GM10248 (cell line): Measurements from ENCODE around the gene KDM1B.

Source experiments
- CTCF ChIA-PET: fragments of 300-600 bp; sonication (Branson Sonifier 250); formaldehyde crosslinking; extraction: SDS; loops from one replicate; lab custom pipeline; 2021; ENCODE audit warnings: antibody characterized with exemption; lab: Yijun Ruan, JAX
- POLR2A ChIA-PET: fragments of 350-650 bp; sonication (Branson Sonifier 250); formaldehyde crosslinking; extraction: SDS; loops from one replicate; lab custom pipeline; 2020; ENCODE audit warnings: antibody characterized with exemption; lab: Yijun Ruan, JAX
- DNase-seq: peaks from one replicate; pipeline ENCODE4 v3.0.0; 2012; ENCODE audit errors: extremely low spot score
- TF ChIP-seq, protein P1 (sequence below): IDR thresholded peaks from 2 replicates; pipeline ENCODE4 v1.5.1; 2012; ENCODE audit warnings: mild to moderate bottlenecking, low read depth; ENCODE audit errors: extremely low read depth, missing control alignments, control extremely low read depth

Gene KDM1B

GRCh38 chr6:18261877-18262276, 106.7 kb downstream of the KDM1B start:
- no peak for DNase-seq
- TF ChIP-seq, protein P1, sequence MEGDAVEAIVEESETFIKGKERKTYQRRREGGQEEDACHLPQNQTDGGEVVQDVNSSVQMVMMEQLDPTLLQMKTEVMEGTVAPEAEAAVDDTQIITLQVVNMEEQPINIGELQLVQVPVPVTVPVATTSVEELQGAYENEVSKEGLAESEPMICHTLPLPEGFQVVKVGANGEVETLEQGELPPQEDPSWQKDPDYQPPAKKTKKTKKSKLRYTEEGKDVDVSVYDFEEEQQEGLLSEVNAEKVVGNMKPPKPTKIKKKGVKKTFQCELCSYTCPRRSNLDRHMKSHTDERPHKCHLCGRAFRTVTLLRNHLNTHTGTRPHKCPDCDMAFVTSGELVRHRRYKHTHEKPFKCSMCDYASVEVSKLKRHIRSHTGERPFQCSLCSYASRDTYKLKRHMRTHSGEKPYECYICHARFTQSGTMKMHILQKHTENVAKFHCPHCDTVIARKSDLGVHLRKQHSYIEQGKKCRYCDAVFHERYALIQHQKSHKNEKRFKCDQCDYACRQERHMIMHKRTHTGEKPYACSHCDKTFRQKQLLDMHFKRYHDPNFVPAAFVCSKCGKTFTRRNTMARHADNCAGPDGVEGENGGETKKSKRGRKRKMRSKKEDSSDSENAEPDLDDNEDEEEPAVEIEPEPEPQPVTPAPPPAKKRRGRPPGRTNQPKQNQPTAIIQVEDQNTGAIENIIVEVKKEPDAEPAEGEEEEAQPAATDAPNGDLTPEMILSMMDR: no peak
- ChIA-PET POLR2A (no interaction called here), CTCF (no interaction called here)

DNA sequence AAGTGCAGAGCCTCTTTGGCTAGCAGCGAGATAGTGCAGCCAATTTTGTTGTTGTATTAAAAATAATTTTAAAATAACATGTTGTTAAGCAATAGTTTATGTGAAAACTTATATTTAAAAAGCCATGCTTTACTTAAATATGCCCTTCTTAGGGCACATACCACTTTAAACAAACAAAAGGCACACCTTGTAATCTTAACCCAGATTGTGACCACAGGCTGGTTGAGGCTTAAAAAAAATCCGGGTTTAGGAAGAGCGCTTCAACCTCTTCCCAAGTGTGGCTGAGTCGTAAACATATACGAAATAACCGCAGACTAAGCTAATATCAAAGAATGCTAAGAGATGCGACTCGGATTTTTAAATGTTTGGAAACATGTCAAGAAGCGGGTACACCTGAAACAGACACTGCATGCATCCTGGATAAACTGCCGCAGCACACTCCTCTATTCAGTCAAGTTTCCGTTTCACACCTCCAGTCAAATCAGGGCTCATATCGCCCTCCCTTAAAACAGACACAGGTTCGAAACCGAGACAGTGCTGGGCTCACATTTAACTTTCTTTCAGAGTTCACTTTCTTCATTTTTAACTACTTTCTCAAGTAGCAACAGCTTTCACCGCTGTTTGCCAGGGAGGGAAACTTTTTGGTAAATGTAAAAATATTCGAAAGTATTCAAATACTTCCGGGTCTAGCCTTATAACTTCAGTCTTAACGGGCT, 107.6 kb downstream of the KDM1B start:
- ChIA-PET POLR2A (no interaction called here), CTCF (no interaction called here)
- TF ChIP-seq, protein P1: no peak
- peak; percentile 73 for DNase-seq

GRCh38 chr6:18263418-18264218, 108.4 kb downstream of the KDM1B start:
- no peak for DNase-seq
- ChIA-PET POLR2A (interaction anchor here (0.6 kb wide), 1 partner anchor 153 kb away, joined by 3 read pairs; no protein-coding TSS in a partner anchor), CTCF (no interaction called here)
- TF ChIP-seq, protein P1: no peak

GRCh38 chr6:18264219-18264922, 109.1 kb downstream of the KDM1B start, which contains the start of gene DEK:
TSS of gene DEK (minus strand) at chr6:18264530. CDS start at chr6:18263987, 543 bp downstream.
- DNase-seq: peak; percentile 80
- TF ChIP-seq, protein P1: peak; percentile 47
- ChIA-PET POLR2A (interaction anchor here (0.6 to 0.7 kb wide), 2 partner anchors 41 to 154 kb away, joined by 3 read pairs; no protein-coding TSS in a partner anchor), CTCF (no interaction called here)

GRCh38 chr6:18264923-18265377, 109.7 kb downstream of the KDM1B start:
- ChIA-PET CTCF (interaction anchor here (1.0 to 1.1 kb wide), 2 partner anchors 9 to 23 kb away, joined by 4 read pairs; no protein-coding TSS in a partner anchor), POLR2A (interaction anchor here (0.7 kb wide), 1 partner anchor 42 kb away, joined by 3 read pairs; no protein-coding TSS in a partner anchor)
- TF ChIP-seq, protein P1: no peak
- no peak for DNase-seq

GRCh38 chr6:18265787-18266522, 110.7 kb downstream of the KDM1B start:
- ChIA-PET CTCF (interaction anchor here (1.0 to 1.1 kb wide), 2 partner anchors 8 to 24 kb away, joined by 4 read pairs; no protein-coding TSS in a partner anchor), POLR2A (no interaction called here)
- TF ChIP-seq, protein P1: no peak
- DNase-seq: no peak
